ENCODE data around the gene CST7.
"Not testable (repeated sequence)": the region's sequence is repeated elsewhere in the genome, so short reads cannot be mapped to it uniquely, and the experiment has no call there.

Gene CST7

DNA sequence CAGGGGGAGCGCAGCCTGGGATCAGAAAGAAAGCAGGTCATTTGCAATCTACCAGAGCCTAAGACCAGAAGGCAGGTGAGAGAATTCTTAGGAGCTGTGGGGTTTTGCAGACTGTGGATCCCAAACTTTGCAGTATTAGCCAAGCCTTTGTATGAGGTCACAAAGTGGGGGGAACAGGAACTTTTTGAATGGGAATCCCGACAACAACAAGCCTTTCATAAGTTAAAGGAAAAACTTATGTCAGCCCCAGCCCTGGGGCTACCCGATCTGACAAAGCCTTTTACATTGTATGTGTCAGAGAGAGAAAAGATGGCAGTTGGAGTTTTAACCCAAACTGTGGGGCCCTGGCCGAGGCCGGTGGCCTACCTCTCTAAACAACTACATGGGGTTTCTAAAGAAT, 19.8 kb upstream of the CST7 start:
- H3K4me3 ChIP-seq, result not testable (repeated sequence)
- peak overlapping the region in 6 of 21 experiments; percentile 41 to 75 (median 64) for H3K27ac ChIP-seq

DNA sequence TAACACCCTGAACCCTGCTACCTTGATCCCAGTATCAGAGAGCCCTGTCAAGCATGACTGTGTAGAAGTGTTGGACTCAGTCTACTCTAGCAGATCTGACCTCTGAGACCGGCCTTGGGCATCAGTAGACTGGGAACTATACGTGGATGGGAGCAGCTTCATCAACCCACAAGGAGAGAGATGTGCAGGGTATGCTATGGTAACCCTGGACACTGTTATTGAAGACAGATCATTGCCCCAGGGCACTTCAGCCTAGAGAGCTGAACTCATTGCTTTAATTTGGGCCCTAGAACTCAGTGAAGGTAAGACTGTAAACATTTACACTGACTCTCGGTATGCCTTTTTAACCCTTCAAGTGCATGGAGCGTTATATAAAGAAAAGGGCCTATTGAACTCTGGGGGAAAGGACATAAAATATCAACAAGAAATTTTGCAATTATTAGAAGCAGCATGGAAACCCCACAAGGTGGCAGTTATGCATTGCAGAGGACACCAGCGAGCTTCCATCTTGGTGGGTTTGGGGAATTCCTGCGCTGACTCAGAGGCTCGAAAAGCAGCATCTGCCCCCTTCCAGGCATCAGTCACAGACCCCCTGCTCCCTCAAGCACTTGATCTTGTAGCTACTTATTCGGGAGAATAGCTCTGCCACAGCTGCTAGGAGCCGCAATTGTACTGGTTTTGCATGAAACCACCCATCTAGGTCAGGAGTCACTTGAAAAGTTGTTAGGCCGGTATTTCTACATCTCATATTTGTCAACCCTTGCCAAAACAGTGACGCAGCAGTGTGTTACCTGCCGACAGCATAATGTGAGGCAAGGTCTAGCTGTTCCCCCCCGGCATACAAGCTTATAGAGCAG, 19.0 kb upstream of the CST7 start:
- peak overlapping the region in 15 of 21 experiments; percentile 9 to 75 (median 57) for H3K27ac ChIP-seq

DNA sequence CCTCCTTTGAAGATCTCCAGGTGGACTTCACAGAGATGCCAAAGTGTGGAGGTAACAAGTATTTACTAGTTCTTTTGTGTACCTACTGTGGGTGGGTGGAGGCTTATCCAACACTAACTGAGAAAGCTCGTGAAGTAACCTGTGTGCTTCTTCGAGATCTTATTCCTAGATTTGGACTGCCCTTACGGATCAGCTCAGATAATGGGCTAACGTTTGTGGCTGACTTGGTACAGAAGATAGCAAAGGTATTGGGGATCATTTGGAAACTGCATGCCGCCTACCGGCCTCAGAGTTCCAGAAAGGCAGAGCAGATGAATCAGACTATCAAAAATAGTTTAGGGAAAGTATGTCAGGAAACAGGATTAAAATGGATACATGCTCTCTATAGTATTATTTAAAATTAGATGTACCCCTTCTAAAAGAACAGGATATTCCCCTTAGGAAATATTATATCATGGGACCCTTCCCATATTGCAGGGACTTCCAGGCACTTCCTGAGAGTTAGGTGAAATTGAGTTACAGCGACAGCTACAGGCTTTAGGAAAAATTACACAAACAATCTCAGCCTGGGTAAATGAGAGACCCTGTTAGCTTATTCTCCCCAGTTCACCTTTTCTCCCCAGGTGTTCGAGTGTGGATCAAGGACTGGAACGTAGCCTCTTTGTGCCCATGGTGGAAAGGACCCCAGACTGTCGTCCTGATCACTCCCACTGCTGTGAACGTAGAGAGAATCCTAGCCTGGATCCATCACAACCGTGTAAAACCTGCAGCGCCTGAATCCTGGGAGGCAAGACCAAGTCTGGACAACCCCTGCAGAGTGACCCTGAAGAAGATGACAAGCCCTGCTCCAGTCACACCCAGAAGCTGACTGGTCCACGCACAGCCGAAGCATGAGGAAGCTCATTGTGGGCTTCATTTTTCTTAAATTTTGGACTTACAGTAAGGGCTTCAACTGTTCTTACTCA, 18.1 kb upstream of the CST7 start:
- peak overlapping the region in 3 of 7 experiments; percentile 9 to 30 (median 13) for H3K4me3 ChIP-seq
- peak overlapping the region in 16 of 21 experiments; percentile 23 to 75 (median 58) for H3K27ac ChIP-seq

More for the DNA sequence above, 19.0 kb upstream of the CST7 start:
- peak overlapping the region in 3 of 7 experiments; percentile 9 to 30 (median 13) for H3K4me3 ChIP-seq

DNA sequence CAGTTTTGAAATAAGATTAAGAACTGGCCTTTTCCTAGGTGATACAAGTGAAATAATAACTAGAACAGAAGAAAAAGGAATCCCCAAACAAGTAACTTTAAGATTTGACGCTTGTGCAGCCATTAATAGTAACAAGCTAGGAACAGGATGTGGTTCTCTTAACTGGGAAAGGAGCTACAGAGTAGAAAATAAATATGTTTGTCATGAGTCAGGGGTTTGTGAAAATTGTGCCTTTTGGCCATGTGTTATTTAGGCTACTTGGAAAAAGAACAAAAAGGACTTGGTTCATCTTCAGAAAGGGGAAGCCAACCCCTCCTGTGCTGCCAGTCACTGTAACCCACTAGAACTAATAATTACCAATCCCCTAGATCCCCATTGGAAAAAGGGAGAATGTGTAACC, 17.2 kb upstream of the CST7 start:
- H3K27ac ChIP-seq, result peak overlapping the region in 12 of 21 experiments; percentile 12 to 75 (median 46)
- not testable (repeated sequence) for H3K4me3 ChIP-seq

DNA sequence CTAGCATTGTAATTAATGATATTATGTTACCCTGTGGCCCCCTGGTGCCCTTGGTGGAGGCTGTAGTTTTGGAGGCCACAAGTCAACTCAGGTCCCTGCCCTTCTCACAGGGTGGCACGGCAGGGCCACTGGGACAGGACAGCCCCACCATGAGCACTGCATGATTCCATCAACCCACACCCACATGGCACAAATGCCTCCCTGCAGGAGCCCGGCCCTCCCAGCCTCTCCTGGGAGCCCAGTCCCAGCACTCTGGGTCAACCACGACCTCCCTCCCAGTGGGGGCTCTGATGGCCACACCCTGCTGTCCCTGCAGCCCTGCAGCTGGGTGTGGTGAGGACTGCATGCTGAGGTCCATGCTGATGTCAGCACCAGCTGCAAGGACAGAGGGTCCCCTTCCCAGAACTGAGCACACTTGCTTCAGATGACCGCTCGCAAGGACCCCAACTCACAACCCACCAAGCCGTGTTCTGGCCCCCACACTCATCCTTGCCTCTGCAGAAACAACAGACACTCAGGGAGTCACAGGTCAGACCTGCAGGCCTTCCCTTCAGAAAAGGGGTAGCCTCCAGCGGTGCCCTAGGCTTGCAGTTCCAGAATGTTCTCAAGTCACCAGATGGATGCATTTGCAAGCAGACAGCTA, 15.7 kb upstream of the CST7 start:
- H3K4me3 ChIP-seq, result no peak overlapping the region
- no peak overlapping the region for H3K27ac ChIP-seq

- Histone ChIP-seq H3K4me3 (no peak overlapping the region), H3K27ac (no peak overlapping the region)
These were observed 14.9 kb upstream of the CST7 start for GRCh38 chr20:24934101-24934661.

GRCh38 chr20:24934716-24935115, 14.4 kb upstream of the CST7 start:
- H3K27ac ChIP-seq, result no peak overlapping the region
- no peak overlapping the region for H3K4me3 ChIP-seq

- no peak overlapping the region for H3K27ac ChIP-seq
- no peak overlapping the region for H3K4me3 ChIP-seq
These were observed 13.9 kb upstream of the CST7 start for GRCh38 chr20:24935140-24935539.

- Histone ChIP-seq H3K4me3 (no peak overlapping the region), H3K27ac (no peak overlapping the region)
These were observed 13.1 kb upstream of the CST7 start for GRCh38 chr20:24935766-24936525.

DNA sequence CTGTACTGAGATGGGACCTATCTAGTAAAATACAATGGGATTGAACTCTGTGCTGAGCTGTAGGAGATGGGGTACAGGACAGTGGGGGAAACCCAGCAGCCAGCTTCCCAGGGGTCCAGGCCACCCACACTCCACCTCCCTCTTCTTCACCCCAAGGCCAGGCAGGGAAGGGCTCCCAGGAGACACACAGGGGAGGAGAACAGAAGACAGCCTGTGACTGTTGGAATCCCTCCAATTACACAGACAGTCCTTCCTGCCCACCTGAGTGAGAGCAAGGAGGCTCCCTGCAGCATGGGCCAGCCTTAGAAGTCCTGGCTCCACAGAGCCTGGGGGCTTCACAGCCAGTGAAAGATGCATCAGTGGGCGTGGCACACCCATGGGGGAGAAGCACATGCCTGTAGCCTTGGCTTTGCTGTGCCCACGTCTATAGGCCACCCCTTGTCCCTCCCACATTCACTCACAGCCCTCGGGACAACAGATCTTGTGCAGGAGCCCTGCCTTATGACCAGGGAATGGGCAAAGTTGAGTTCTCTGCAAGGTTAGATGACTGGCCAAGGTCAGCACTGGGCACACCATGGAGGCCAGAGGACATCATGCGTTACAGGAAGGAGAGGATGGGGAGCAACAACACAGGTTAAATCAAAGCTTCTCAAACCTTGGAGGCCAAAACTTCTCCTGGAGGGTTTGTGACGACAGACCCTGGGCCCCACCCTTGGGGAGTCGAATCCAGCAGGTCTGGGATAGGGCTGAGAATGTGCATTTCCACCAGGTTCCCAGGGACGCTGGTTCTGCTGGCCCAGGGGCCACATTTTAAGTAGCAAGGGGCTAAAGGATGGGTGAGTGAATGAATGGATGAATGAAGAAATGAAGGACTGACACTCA, 12.3 kb upstream of the CST7 start:
- Histone ChIP-seq H3K27ac (no peak overlapping the region), H3K4me3 (no peak overlapping the region)

DNA sequence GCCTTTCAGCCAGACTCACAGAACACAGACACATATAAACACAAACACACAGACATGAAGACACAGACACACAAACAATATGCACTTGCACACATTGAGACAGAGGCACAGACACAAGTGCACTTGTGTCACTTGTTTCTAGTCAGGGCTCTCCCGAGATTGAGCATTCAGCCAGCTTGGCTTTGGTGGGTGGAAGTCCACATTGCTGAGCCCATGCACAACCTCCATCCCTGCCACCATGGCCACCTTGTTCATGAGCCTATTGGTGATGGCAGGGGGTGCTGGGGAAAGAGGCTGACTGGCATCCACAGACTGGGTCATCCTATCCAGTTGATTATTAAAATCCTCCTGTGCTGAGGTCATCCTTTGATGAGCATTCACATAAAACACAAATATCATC, 11.5 kb upstream of the CST7 start:
- H3K4me3 ChIP-seq, result no peak overlapping the region
- no peak overlapping the region for H3K27ac ChIP-seq

DNA sequence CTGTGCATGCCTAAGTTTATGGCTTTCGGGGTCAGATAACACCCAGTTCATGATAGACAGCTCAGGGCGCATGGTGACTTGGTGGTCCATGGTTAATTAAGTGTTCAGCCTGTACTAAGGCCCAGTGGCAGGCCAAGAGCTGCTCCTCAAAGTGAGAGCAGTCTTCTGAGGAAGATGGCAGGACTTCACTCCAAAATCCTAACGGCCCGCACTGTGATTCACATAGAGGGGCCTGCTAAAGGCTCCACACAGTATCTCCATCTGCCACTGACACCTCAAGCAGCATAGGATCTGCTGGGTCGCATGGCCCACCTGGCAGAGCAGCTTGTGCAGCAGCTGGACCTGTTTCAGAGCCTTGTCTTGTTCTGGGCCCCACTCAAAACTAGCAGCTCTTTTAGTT, 10.6 kb upstream of the CST7 start:
- no peak overlapping the region for H3K27ac ChIP-seq
- H3K4me3 ChIP-seq, result no peak overlapping the region

DNA sequence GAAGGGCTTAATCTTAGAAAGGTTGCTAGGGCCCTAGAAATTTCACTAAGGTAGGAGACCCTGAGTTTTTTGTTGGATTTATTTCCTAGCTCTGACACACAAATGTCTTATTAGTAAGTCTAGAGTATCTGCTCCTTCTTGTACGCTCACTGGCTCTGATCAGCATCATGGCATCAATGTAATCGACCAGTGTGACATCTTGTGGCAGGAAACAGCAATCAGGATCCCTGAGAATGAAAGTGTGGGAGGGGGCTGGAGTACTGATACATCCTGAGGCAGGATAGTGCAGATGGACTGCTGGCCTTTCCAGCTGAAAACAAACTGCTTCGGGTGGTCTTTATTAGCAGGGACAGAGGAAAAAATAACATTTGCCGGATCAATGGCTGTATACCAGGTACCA, 10.0 kb upstream of the CST7 start:
- no peak overlapping the region for H3K4me3 ChIP-seq
- no peak overlapping the region for H3K27ac ChIP-seq

GRCh38 chr20:24942679-24943078, 6.4 kb upstream of the CST7 start:
- H3K27ac ChIP-seq, result no peak overlapping the region
- H3K4me3 ChIP-seq, result no peak overlapping the region

DNA sequence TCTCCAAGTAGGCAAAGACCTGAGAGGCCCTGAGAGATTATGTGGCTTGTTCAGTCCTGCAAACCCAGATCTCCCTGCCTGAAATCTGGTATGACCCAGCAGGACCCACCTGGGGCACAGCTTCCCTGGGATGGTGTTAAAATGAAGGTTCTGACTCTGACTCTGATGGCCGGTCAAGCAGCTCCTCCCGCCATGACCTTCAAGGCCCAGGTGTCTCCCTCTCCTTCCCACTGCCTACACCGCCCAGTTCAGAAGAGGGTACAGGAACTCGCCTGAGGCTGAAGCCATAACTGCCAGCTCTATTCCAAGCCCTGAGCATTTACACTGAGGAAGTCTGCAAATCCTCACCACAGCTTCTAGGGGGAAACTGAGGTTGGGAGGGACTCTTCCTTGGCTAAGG, 5.9 kb upstream of the CST7 start:
- no peak overlapping the region for H3K27ac ChIP-seq
- H3K4me3 ChIP-seq, result no peak overlapping the region

- Histone ChIP-seq H3K4me3 (no peak overlapping the region), H3K27ac (no peak overlapping the region)
These were observed 5.3 kb upstream of the CST7 start for GRCh38 chr20:24943731-24944130.

- not testable (repeated sequence) for H3K4me3 ChIP-seq, H3K27ac ChIP-seq
These were observed 2.7 kb upstream of the CST7 start for GRCh38 chr20:24946376-24946775.

DNA sequence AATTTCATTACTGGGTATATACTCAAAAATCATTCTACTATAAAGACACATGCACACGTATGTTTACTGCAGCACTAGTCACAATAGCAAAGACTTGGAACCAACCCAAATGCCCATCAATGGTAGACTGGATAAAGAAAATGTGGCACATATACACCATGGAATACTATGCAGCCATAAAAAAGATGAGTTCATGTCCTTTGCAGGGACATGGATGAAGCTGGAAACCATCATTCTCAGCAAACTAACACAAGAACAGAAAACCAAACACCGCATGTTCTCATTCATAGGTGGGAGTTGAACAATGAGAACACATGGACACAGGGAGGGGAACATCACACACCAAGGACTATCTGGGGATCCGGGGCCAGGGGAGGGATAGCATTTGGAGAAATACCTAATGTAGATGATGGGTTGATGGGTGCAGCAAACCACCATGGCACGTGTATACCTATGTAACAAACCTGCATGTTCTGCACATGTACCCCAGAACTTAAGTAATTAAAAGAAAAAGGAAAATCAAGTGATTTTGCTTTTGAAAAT, 602 bp upstream of the CST7 start:
- H3K4me3 ChIP-seq, result not testable (repeated sequence)
- peak overlapping the region in 7 of 21 experiments; percentile 20 to 94 (median 54) for H3K27ac ChIP-seq

Measured in skin epidermis (tissue), 12 donors.